ENCODE measurements around the gene HCK. TPM values are rescaled to one million over a fixed set of nuclear protein-coding genes. Genes with fewer than 3 reads are reported as not detected.

The HCK gene
- total and polyA plus RNA-seq, 9 donors: 1.7 to 11.4 (median 3.4) TPM

GRCh38 chr20:32150291-32150848 lies 98.3 kb downstream of the HCK start:
- DNase-seq: peak in 1 of 5 donors; percentile 7
- Histone ChIP-seq H3K36me3 (no peaks in the 10 kb centered on the region), H3K27ac (no peak overlapping the region), H3K9me3 (no peaks in the 10 kb centered on the region), H3K4me1 (ENCODE audit: insufficient read depth) (no peaks in the 10 kb centered on the region), H3K27me3 (no peaks in the 10 kb centered on the region), H3K4me3 (no peak overlapping the region)
- WGBS, 3 donors: 89 to 91% (median 91%) methylated on average over 10 of the region's 10 CpGs
- TF ChIP-seq POLR2A (IDR thresholded peaks at IDR 0.05): no peak
- no peak for TF ChIP-seq CTCF (IDR thresholded peaks at IDR 0.05)
- TF ChIP-seq EP300 (IDR thresholded peaks at IDR 0.05): no peak
- intact Hi-C loops (cut with DNase I): no loop called here

Small RNA genes lying within 50 kb of the gene (small RNA-seq; reads per million reads assigned to genes)
- 0.25 reads per million for gene RNA5SP481
- 0.70 reads per million, percentile 39 among the genes with 10 or more reads in this experiment for gene RNA5SP482

Other genes with a start within 250 kb of the HCK start
- gene MYLK2, start 232.9 kb upstream of the HCK start, total RNA-seq: under 1 TPM in 1 of 7 donors, not detected in 6; 0.08 TPM
- gene MYLK2, start 232.9 kb upstream of the HCK start, polyA plus RNA-seq: under 1 TPM; 0.20 to 0.35 TPM
- gene FOXS1, start 206.6 kb upstream of the HCK start, total RNA-seq: 1 to 10 TPM in 2 of 7 donors, under 1 TPM in 3, not detected in 2; 0.40 to 1.5 (median 0.69) TPM
- 1 to 10 TPM in 1 of 2 donors, under 1 TPM in 1; 0.52 to 5.0 TPM for gene FOXS1, start 206.6 kb upstream of the HCK start, polyA plus RNA-seq
- 10 to 100 TPM in 2 of 7 donors, 1 to 10 TPM in 5; 5.2 to 17.0 (median 6.9) TPM for gene DUSP15, start 181.7 kb upstream of the HCK start, total RNA-seq
- 1 to 10 TPM; 2.5 to 8.4 TPM for gene DUSP15, start 181.7 kb upstream of the HCK start, polyA plus RNA-seq
- gene TTLL9, start 181.6 kb upstream of the HCK start, total RNA-seq: 10 to 100 TPM in 1 of 7 donors, 1 to 10 TPM in 1, under 1 TPM in 5; 0.25 to 10.6 (median 0.47) TPM
- under 1 TPM; 0.24 to 0.30 TPM for gene TTLL9, start 181.6 kb upstream of the HCK start, polyA plus RNA-seq
- gene PDRG1, start 100.2 kb upstream of the HCK start, total RNA-seq: 10 to 100 TPM in 1 of 7 donors, 1 to 10 TPM in 6; 6.4 to 12.1 (median 9.4) TPM
- gene PDRG1, start 100.2 kb upstream of the HCK start, polyA plus RNA-seq: 10 to 100 TPM; 14.0 to 14.1 TPM
- gene XKR7, start 84.1 kb upstream of the HCK start, total RNA-seq: not detected
- not detected for gene XKR7, start 84.1 kb upstream of the HCK start, polyA plus RNA-seq
- gene CCM2L, start 41.8 kb upstream of the HCK start, total RNA-seq: 1 to 10 TPM; 1.4 to 9.5 (median 2.6) TPM
- gene CCM2L, start 41.8 kb upstream of the HCK start, polyA plus RNA-seq: 1 to 10 TPM; 8.9 to 9.9 TPM
- 10 to 100 TPM; 16.2 to 51.0 (median 37.2) TPM for gene TM9SF4, start 57.5 kb downstream of the HCK start, total RNA-seq
- 10 to 100 TPM; 25.4 to 50.0 TPM for gene TM9SF4, start 57.5 kb downstream of the HCK start, polyA plus RNA-seq
- gene PLAGL2, start 155.5 kb downstream of the HCK start, total RNA-seq: 10 to 100 TPM in 6 of 7 donors, 1 to 10 TPM in 1; 6.6 to 21.8 (median 15.9) TPM
- 10 to 100 TPM in 1 of 2 donors, 1 to 10 TPM in 1; 5.4 to 11.4 TPM for gene PLAGL2, start 155.5 kb downstream of the HCK start, polyA plus RNA-seq
- gene POFUT1, start 155.6 kb downstream of the HCK start, total RNA-seq: 10 to 100 TPM; 18.0 to 47.7 (median 32.3) TPM
- 10 to 100 TPM; 19.2 to 48.4 TPM for gene POFUT1, start 155.6 kb downstream of the HCK start, polyA plus RNA-seq
- gene KIF3B, start 225.4 kb downstream of the HCK start, total RNA-seq: 10 to 100 TPM; 13.8 to 28.5 (median 23.7) TPM
- 10 to 100 TPM; 10.6 to 29.8 TPM for gene KIF3B, start 225.4 kb downstream of the HCK start, polyA plus RNA-seq

Measured in ovary (tissue), 9 donors.